ENCODE measurements around the gene EPS8.

The EPS8 gene

GRCh38 chr12:15601210-15601800 is 187.9 kb downstream of the EPS8 start:
- no peaks in the 10 kb centered on the region for H3K36me3 ChIP-seq (ENCODE audit: control insufficient read depth, insufficient read depth, low read length)
- no peak overlapping the region for H3K4me3 ChIP-seq (ENCODE audit: low read depth, low read length)
- H3K9me3 ChIP-seq (ENCODE audit: control insufficient read depth, insufficient read depth, low read length) = no peaks in the 10 kb centered on the region
- H3K9ac ChIP-seq (ENCODE audit: low read depth, low read length) = no peak overlapping the region
- no peaks in the 10 kb centered on the region for H3K4me1 ChIP-seq (ENCODE audit: control insufficient read depth, insufficient read depth, low read length)
- H3K27me3 ChIP-seq (ENCODE audit: control insufficient read depth, insufficient read depth, low read length) = no peaks in the 10 kb centered on the region

GRCh38 chr12:15600223-15600935 is 188.8 kb downstream of the EPS8 start:
- no peak overlapping the region for H3K4me3 ChIP-seq (ENCODE audit: low read depth, low read length)
- no peaks in the 10 kb centered on the region for H3K9me3 ChIP-seq (ENCODE audit: control insufficient read depth, insufficient read depth, low read length)
- H3K27me3 ChIP-seq (ENCODE audit: control insufficient read depth, insufficient read depth, low read length) = no peaks in the 10 kb centered on the region
- H3K4me1 ChIP-seq (ENCODE audit: control insufficient read depth, insufficient read depth, low read length) = no peaks in the 10 kb centered on the region
- H3K36me3 ChIP-seq (ENCODE audit: control insufficient read depth, insufficient read depth, low read length) = no peaks in the 10 kb centered on the region
- H3K9ac ChIP-seq (ENCODE audit: low read depth, low read length) = no peak overlapping the region

- Histone ChIP-seq H3K4me1 (ENCODE audit: control insufficient read depth, insufficient read depth, low read length) (no peaks in the 10 kb centered on the region), H3K9ac (ENCODE audit: low read depth, low read length) (no peak overlapping the region), H3K27me3 (ENCODE audit: control insufficient read depth, insufficient read depth, low read length) (no peaks in the 10 kb centered on the region), H3K9me3 (ENCODE audit: control insufficient read depth, insufficient read depth, low read length) (no peaks in the 10 kb centered on the region), H3K36me3 (ENCODE audit: control insufficient read depth, insufficient read depth, low read length) (no peaks in the 10 kb centered on the region), H3K4me3 (ENCODE audit: low read depth, low read length) (no peak overlapping the region)
Observed at GRCh38 chr12:15599266-15600037, 189.7 kb downstream of the EPS8 start.

GRCh38 chr12:15597125-15597830 is 191.9 kb downstream of the EPS8 start:
- H3K36me3 ChIP-seq (ENCODE audit: control insufficient read depth, insufficient read depth, low read length) = no peaks in the 10 kb centered on the region
- H3K4me3 ChIP-seq (ENCODE audit: low read depth, low read length) = no peak overlapping the region
- no peaks in the 10 kb centered on the region for H3K4me1 ChIP-seq (ENCODE audit: control insufficient read depth, insufficient read depth, low read length)
- H3K9me3 ChIP-seq (ENCODE audit: control insufficient read depth, insufficient read depth, low read length) = no peaks in the 10 kb centered on the region
- no peaks in the 10 kb centered on the region for H3K27me3 ChIP-seq (ENCODE audit: control insufficient read depth, insufficient read depth, low read length)
- H3K9ac ChIP-seq (ENCODE audit: low read depth, low read length) = no peak overlapping the region

- H3K4me1 ChIP-seq (ENCODE audit: control insufficient read depth, insufficient read depth, low read length) = no peaks in the 10 kb centered on the region
- no peaks in the 10 kb centered on the region for H3K27me3 ChIP-seq (ENCODE audit: control insufficient read depth, insufficient read depth, low read length)
- no peaks in the 10 kb centered on the region for H3K36me3 ChIP-seq (ENCODE audit: control insufficient read depth, insufficient read depth, low read length)
- H3K9ac ChIP-seq (ENCODE audit: low read depth, low read length) = no peak overlapping the region
- no peaks in the 10 kb centered on the region for H3K9me3 ChIP-seq (ENCODE audit: control insufficient read depth, insufficient read depth, low read length)
- no peak overlapping the region for H3K4me3 ChIP-seq (ENCODE audit: low read depth, low read length)
Observed at GRCh38 chr12:15596174-15596573, 193.0 kb downstream of the EPS8 start.

- Histone ChIP-seq H3K4me3 (ENCODE audit: low read depth, low read length) (no peak overlapping the region), H3K36me3 (ENCODE audit: control insufficient read depth, insufficient read depth, low read length) (no peaks in the 10 kb centered on the region), H3K27me3 (ENCODE audit: control insufficient read depth, insufficient read depth, low read length) (peaks cover 4% of the 10 kb centered on the region), H3K9ac (ENCODE audit: low read depth, low read length) (no peak overlapping the region), H3K9me3 (ENCODE audit: control insufficient read depth, insufficient read depth, low read length) (no peaks in the 10 kb centered on the region), H3K4me1 (ENCODE audit: control insufficient read depth, insufficient read depth, low read length) (peaks cover 2% of the 10 kb centered on the region)
Observed at GRCh38 chr12:15592934-15593333, 196.3 kb downstream of the EPS8 start.

GRCh38 chr12:15591811-15592210 is 197.4 kb downstream of the EPS8 start:
- peaks cover 2% of the 10 kb centered on the region for H3K4me1 ChIP-seq (ENCODE audit: control insufficient read depth, insufficient read depth, low read length)
- no peak overlapping the region for H3K4me3 ChIP-seq (ENCODE audit: low read depth, low read length)
- H3K27me3 ChIP-seq (ENCODE audit: control insufficient read depth, insufficient read depth, low read length) = peaks cover 4% of the 10 kb centered on the region
- no peaks in the 10 kb centered on the region for H3K36me3 ChIP-seq (ENCODE audit: control insufficient read depth, insufficient read depth, low read length)
- no peak overlapping the region for H3K9ac ChIP-seq (ENCODE audit: low read depth, low read length)
- H3K9me3 ChIP-seq (ENCODE audit: control insufficient read depth, insufficient read depth, low read length) = no peaks in the 10 kb centered on the region

GRCh38 chr12:15590180-15590826 is 198.9 kb downstream of the EPS8 start:
- Histone ChIP-seq H3K27me3 (ENCODE audit: control insufficient read depth, insufficient read depth, low read length) (peaks cover 4% of the 10 kb centered on the region), H3K9me3 (ENCODE audit: control insufficient read depth, insufficient read depth, low read length) (no peaks in the 10 kb centered on the region), H3K4me1 (ENCODE audit: control insufficient read depth, insufficient read depth, low read length) (peaks cover 2% of the 10 kb centered on the region), H3K36me3 (ENCODE audit: control insufficient read depth, insufficient read depth, low read length) (no peaks in the 10 kb centered on the region), H3K4me3 (ENCODE audit: low read depth, low read length) (peak overlapping the region; percentile 68), H3K9ac (ENCODE audit: low read depth, low read length) (peak overlapping the region; percentile 86)

GRCh38 chr12:15589328-15590032 is 199.7 kb downstream of the EPS8 start:
- H3K4me3 ChIP-seq (ENCODE audit: low read depth, low read length) = peak overlapping the region; percentile 68
- no peaks in the 10 kb centered on the region for H3K9me3 ChIP-seq (ENCODE audit: control insufficient read depth, insufficient read depth, low read length)
- peaks cover 4% of the 10 kb centered on the region for H3K27me3 ChIP-seq (ENCODE audit: control insufficient read depth, insufficient read depth, low read length)
- no peak overlapping the region for H3K9ac ChIP-seq (ENCODE audit: low read depth, low read length)
- peaks cover 2% of the 10 kb centered on the region for H3K4me1 ChIP-seq (ENCODE audit: control insufficient read depth, insufficient read depth, low read length)
- no peaks in the 10 kb centered on the region for H3K36me3 ChIP-seq (ENCODE audit: control insufficient read depth, insufficient read depth, low read length)

GRCh38 chr12:15584366-15585041 is 204.7 kb downstream of the EPS8 start:
- peaks cover 2% of the 10 kb centered on the region for H3K27me3 ChIP-seq (ENCODE audit: control insufficient read depth, insufficient read depth, low read length)
- peaks cover 3% of the 10 kb centered on the region for H3K4me1 ChIP-seq (ENCODE audit: control insufficient read depth, insufficient read depth, low read length)
- H3K36me3 ChIP-seq (ENCODE audit: control insufficient read depth, insufficient read depth, low read length) = no peaks in the 10 kb centered on the region
- H3K9ac ChIP-seq (ENCODE audit: low read depth, low read length) = no peak overlapping the region
- no peak overlapping the region for H3K4me3 ChIP-seq (ENCODE audit: low read depth, low read length)
- H3K9me3 ChIP-seq (ENCODE audit: control insufficient read depth, insufficient read depth, low read length) = no peaks in the 10 kb centered on the region

All from iPS-15b (cell line).